A673 (cell line): ENCODE measurements around the gene ADAMTS12. TPM values are rescaled to one million over a fixed set of nuclear protein-coding genes. Genes with fewer than 3 reads are reported as not detected.

Experiments
- BruUV-seq: library from RNA; stranded (reverse); fragments of 400-500 nt; replicated peaks from 2 replicates; lab custom pipeline; 2021; lab: Mats Ljungman, UMichigan
- CTCF ChIA-PET: fragments of 300-600 bp; sonication (Branson Sonifier 250); formaldehyde crosslinking; loops from one replicate; lab custom pipeline; 2022; ENCODE audit warnings: antibody characterized with exemption; lab: Charles Lee
- POLR2A ChIA-PET: fragments of 300-600 bp; sonication (Branson Sonifier 250); formaldehyde crosslinking; loops from one replicate; lab custom pipeline; 2022; ENCODE audit warnings: antibody characterized with exemption; ENCODE audit not compliant: low non-redundant PET; lab: Charles Lee
- DNase-seq: peaks from one replicate; pipeline ENCODE4 v3.0.0-alpha.2; 2015; ENCODE audit warnings: low spot score
- H3K27ac ChIP-seq: fragments of 200-600 bp; sonication (generic); 2 replicates; pipeline ENCODE4 v1.5.1; 2016; ENCODE audit warnings: mixed run types, low read depth, mild to moderate bottlenecking, mixed read lengths, antibody characterized with exemption, low read length; ENCODE audit not compliant: poor library complexity, severe bottlenecking
- H3K27me3 ChIP-seq: fragments of 200-600 bp; sonication (generic); replicated peaks from 2 replicates; pipeline ENCODE4 v1.6.1; 2017; ENCODE audit warnings: mixed run types, low read depth, mild to moderate bottlenecking, mixed read lengths, antibody characterized with exemption, low read length; ENCODE audit not compliant: insufficient read depth, poor library complexity
- H3K36me3 ChIP-seq: fragments of 200-600 bp; sonication (generic); 2 replicates; pipeline ENCODE4 v1.6.1; 2016; ENCODE audit warnings: mixed run types, mild to moderate bottlenecking, mixed read lengths, antibody characterized with exemption, low read length; ENCODE audit not compliant: insufficient read depth, poor library complexity, severe bottlenecking
- H3K4me1 ChIP-seq: fragments of 200-600 bp; sonication (generic); 2 replicates; pipeline ENCODE4 v1.6.1; 2017; ENCODE audit warnings: mixed run types, mild to moderate bottlenecking, mixed read lengths, antibody characterized with exemption, low read length; ENCODE audit not compliant: insufficient read depth, poor library complexity, severe bottlenecking
- H3K4me3 ChIP-seq: fragments of 200-600 bp; sonication (generic); 2 replicates; pipeline ENCODE4 v1.5.1; 2016; ENCODE audit warnings: low read depth, mixed run types, mild to moderate bottlenecking, mixed read lengths, low read length; ENCODE audit not compliant: poor library complexity, severe bottlenecking
- H3K9me3 ChIP-seq: fragments of 200-600 bp; sonication (generic); 2 replicates; pipeline ENCODE4 v1.6.1; 2016; ENCODE audit warnings: mixed run types, low read depth, mild to moderate bottlenecking, mixed read lengths, antibody characterized with exemption, low read length; ENCODE audit not compliant: poor library complexity, severe bottlenecking
- CTCF ChIP-seq: fragments of 300-800, 200-600 bp; sonication (generic); conservative IDR thresholded peaks from 2 replicates; pipeline ENCODE4 v1.5.1; 2017; ENCODE audit warnings: low read depth, mild to moderate bottlenecking, antibody characterized with exemption, low read length, moderate library complexity, mixed read lengths
- EZH2 ChIP-seq: fragments of 200-600 bp; sonication (generic); IDR thresholded peaks from 2 replicates; pipeline ENCODE4 v1.6.1; 2017; ENCODE audit warnings: borderline replicate concordance, low read depth, mild to moderate bottlenecking, mixed read lengths, antibody characterized with exemption, low read length; ENCODE audit not compliant: poor library complexity, severe bottlenecking
- intact Hi-C: fragments of 100-400 bp; cut with micrococcal nuclease; formaldehyde crosslinking; loops from one replicate; pipeline ENCODE4 v1.10.0; 2022; ENCODE audit not compliant: unreplicated experiment
- total RNA-seq: library from RNA; stranded (reverse); gene quantifications from 2 replicates; pipeline ENCODE4 v1.2.3, GENCODE V29; 2021

ADAMTS12 gene
- total RNA-seq, 1 experiment from 2014 or later, result 0.84 TPM

GRCh38 chr5:33800241-33800950 lies 91.4 kb downstream of the ADAMTS12 start:
- CTCF ChIA-PET, result interaction anchor here (0.6 to 0.9 kb wide), 2 partner anchors 211 to 364 kb away, joined by 4 read pairs; no protein-coding TSS in a partner anchor
- no TSS peak for BruUV-seq
- 0 out of 2 replicates have a peak, but pooled peaks have one; percentile 23 for TF ChIP-seq CTCF
- no peak for TF ChIP-seq EZH2

DNA sequence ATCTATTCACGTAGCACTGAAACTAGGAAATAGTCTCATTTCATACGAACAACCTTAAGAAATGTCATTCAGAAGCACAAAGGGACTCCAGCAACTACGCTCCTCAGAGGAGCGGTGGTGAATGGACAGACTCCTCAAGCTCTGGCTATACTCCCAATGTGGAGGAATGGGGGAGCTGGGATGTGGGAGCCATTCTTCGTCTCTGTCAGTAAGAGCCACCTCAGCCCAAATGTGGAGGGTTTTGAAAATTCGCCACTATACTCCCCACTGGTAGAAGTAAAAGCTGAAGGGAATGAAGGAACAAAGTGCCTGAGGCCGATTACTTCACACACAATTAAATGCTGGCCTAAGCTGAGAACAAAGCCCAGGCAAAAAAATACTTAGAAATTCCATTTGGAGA lies 96.3 kb downstream of the ADAMTS12 start:
- CTCF ChIA-PET, result no interaction called here

More at GRCh38 chr5:33800241-33800950, 91.4 kb downstream of the ADAMTS12 start:
- Histone ChIP-seq H3K36me3 (no peaks in the 10 kb centered on the region), H3K9me3 (no peaks in the 10 kb centered on the region), H3K4me3 (no peak overlapping the region), H3K27me3 (no peaks in the 10 kb centered on the region), H3K4me1 (no peaks in the 10 kb centered on the region), H3K27ac (no peak overlapping the region)
- no peak for DNase-seq
- intact Hi-C loops, result loop anchor here (10.0 kb wide), 1 partner anchor 326 kb away; no protein-coding TSS in a partner anchor
- POLR2A ChIA-PET, result no interaction called here

DNA sequence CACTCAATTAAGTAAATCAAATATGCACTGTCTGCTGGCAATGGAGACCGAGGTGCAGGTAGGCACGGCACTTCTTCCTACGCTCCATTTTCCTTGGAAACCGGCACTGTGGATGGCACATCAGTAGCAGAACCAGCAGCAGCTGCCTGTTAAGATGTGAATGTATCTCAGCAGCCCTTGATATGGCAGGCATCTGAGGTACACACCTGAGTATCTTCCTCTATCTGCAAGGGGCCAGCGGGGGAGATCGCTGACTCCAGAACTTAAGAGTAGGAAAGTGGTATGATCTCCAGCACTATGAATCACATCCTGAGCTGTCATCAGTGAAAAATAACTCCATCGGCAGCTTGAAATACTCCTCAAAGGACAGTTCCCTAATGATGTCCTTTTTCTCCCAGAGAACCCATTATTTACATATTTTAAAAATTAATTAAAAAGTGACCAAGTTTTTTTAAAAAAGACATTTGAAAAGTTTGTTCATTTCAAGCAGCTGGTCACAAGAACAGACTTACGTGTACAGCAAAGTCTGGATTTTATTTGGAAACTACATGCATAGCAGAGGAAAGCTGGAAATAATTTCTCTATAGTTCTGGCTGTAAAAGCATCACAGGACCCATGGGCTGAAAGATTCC lies 97.1 kb downstream of the ADAMTS12 start:
- POLR2A ChIA-PET, result no interaction called here
- H3K9me3 ChIP-seq, result no peaks in the 10 kb centered on the region
- CTCF ChIA-PET, result no interaction called here
- no peak overlapping the region for H3K4me3 ChIP-seq
- no peak for DNase-seq
- intact Hi-C loops, result no loop called here
- no TSS peak for BruUV-seq
- no peaks in the 10 kb centered on the region for H3K4me1 ChIP-seq
- no peaks in the 10 kb centered on the region for H3K36me3 ChIP-seq
- H3K27ac ChIP-seq, result no peak overlapping the region
- TF ChIP-seq EZH2 (no peak), CTCF (no peak)
- no peaks in the 10 kb centered on the region for H3K27me3 ChIP-seq

More for the DNA sequence above, 96.3 kb downstream of the ADAMTS12 start:
- intact Hi-C loops, result no loop called here
- BruUV-seq, result no TSS peak
- DNase-seq, result no peak
- Histone ChIP-seq H3K9me3 (no peaks in the 10 kb centered on the region), H3K27me3 (no peaks in the 10 kb centered on the region), H3K4me3 (no peak overlapping the region), H3K36me3 (no peaks in the 10 kb centered on the region), H3K27ac (no peak overlapping the region), H3K4me1 (no peaks in the 10 kb centered on the region)
- TF ChIP-seq EZH2 (no peak), CTCF (no peak)
- POLR2A ChIA-PET, result no interaction called here
